ENCODE results near the gene PIP4P1. TPM values are rescaled to one million over a fixed set of nuclear protein-coding genes. Genes with fewer than 3 reads are reported as not detected.
"Not testable (repeated sequence)": the region's sequence is repeated elsewhere in the genome, so short reads cannot be mapped to it uniquely, and the experiment has no call there.

Gene PIP4P1
- total RNA-seq (2022): 27.0 and 33.8 TPM in 2 replicates
- Bru-seq, nascent RNA: percentile 84 among the genes with signal in this experiment
- percentile 68 among the genes with signal in this experiment for BruChase-seq, experiment 1, labeled RNA remaining after a 6-hour chase
- percentile 91 among the genes with signal in this experiment for BruChase-seq, experiment 2, labeled RNA remaining after a 2-hour chase
- long read RNA-seq, transcript PIP4P1-201 (7 exons, 1,961 nt): major isoform, 13 of 34 reads
- long read RNA-seq, transcript PIP4P1-202 (7 exons, 1,696 nt): minor isoform, 10 of 34 reads
- long read RNA-seq, partial matches to known transcripts: 6 of 34 reads
- long read RNA-seq, other reads (novel, unspliced or antisense): 3 of 34 reads

GRCh38 chr14:20461225-20462141, at the start of gene PIP4P1:
TSS of gene PIP4P1 (minus strand) at chr14:20461434. CDS start at chr14:20461325, 109 bp downstream.
- CTCF ChIA-PET: interaction anchor here (0.9 to 1.6 kb wide), 4 partner anchors 46 to 152 kb away, joined by 3 to 9 read pairs (median 6); partner anchors contain the start of gene PARP2
- Mint-ChIP-seq H3K27ac (ENCODE audit: unreplicated experiment) (peak within 1 kb of the TSS; percentile 100), H3K36me3 (ENCODE audit: insufficient read depth, unreplicated experiment) (peaks cover 37% of the 10 kb centered on the region), H3K4me1 (ENCODE audit: low read depth, unreplicated experiment) (peaks cover 19% of the 10 kb centered on the region), H3K27me3 (ENCODE audit: unreplicated experiment) (no peaks in the 10 kb centered on the region), H3K4me3 (ENCODE audit: low read depth, unreplicated experiment) (peak within 1 kb of the TSS; percentile 83), H3K9me3 (ENCODE audit: low read depth, unreplicated experiment) (no peaks in the 10 kb centered on the region)
- TF ChIP-seq CTCF (IDR thresholded peaks at IDR 0.05; ENCODE audit: unreplicated experiment): no peak
- intact Hi-C loops (cut with micrococcal nuclease; ENCODE audit: unreplicated experiment): loop anchor here (2.0 kb wide), 1 partner anchor 43 kb away; no protein-coding TSS in a partner anchor
- DNase-seq: peak; percentile 98
- BruUV-seq (replicated peaks): no TSS peak

GRCh38 chr14:20508367-20508766, 47.1 kb upstream of the PIP4P1 start:
- Mint-ChIP-seq H3K27me3 (ENCODE audit: unreplicated experiment) (peaks cover 31% of the 10 kb centered on the region), H3K4me3 (ENCODE audit: low read depth, unreplicated experiment) (no peak overlapping the region), H3K27ac (ENCODE audit: unreplicated experiment) (no peak overlapping the region), H3K9me3 (ENCODE audit: low read depth, unreplicated experiment) (no peaks in the 10 kb centered on the region), H3K4me1 (ENCODE audit: low read depth, unreplicated experiment) (no peaks in the 10 kb centered on the region), H3K36me3 (ENCODE audit: insufficient read depth, unreplicated experiment) (no peaks in the 10 kb centered on the region)
- BruUV-seq (replicated peaks): no TSS peak
- no peak for DNase-seq
- TF ChIP-seq CTCF (IDR thresholded peaks at IDR 0.05; ENCODE audit: unreplicated experiment): no peak
- CTCF ChIA-PET: no interaction called here
- intact Hi-C loops (cut with micrococcal nuclease; ENCODE audit: unreplicated experiment): no loop called here

GRCh38 chr14:20507537-20507936, 46.3 kb upstream of the PIP4P1 start:
- H3K27ac Mint-ChIP-seq (ENCODE audit: unreplicated experiment); intact Hi-C loops (cut with micrococcal nuclease; ENCODE audit: unreplicated experiment); H3K4me3 Mint-ChIP-seq (ENCODE audit: low read depth, unreplicated experiment); CTCF ChIA-PET; H3K36me3 Mint-ChIP-seq (ENCODE audit: insufficient read depth, unreplicated experiment); H3K4me1 Mint-ChIP-seq (ENCODE audit: low read depth, unreplicated experiment); BruUV-seq (replicated peaks); DNase-seq; H3K9me3 Mint-ChIP-seq (ENCODE audit: low read depth, unreplicated experiment): not testable (repeated sequence)
- H3K27me3 Mint-ChIP-seq (ENCODE audit: unreplicated experiment): peaks cover 23% of the 10 kb centered on the region

- H3K4me3 Mint-ChIP-seq (ENCODE audit: low read depth, unreplicated experiment); H3K27ac Mint-ChIP-seq (ENCODE audit: unreplicated experiment); BruUV-seq (replicated peaks); H3K9me3 Mint-ChIP-seq (ENCODE audit: low read depth, unreplicated experiment); DNase-seq; intact Hi-C loops (cut with micrococcal nuclease; ENCODE audit: unreplicated experiment); H3K4me1 Mint-ChIP-seq (ENCODE audit: low read depth, unreplicated experiment); CTCF ChIA-PET; H3K36me3 Mint-ChIP-seq (ENCODE audit: insufficient read depth, unreplicated experiment): not testable (repeated sequence)
- peaks cover 15% of the 10 kb centered on the region for H3K27me3 Mint-ChIP-seq (ENCODE audit: unreplicated experiment)
Measured at GRCh38 chr14:20506752-20507151, 45.5 kb upstream of the PIP4P1 start.

- DNase-seq; H3K4me1 Mint-ChIP-seq (ENCODE audit: low read depth, unreplicated experiment); H3K36me3 Mint-ChIP-seq (ENCODE audit: insufficient read depth, unreplicated experiment); CTCF ChIA-PET; H3K9me3 Mint-ChIP-seq (ENCODE audit: low read depth, unreplicated experiment); BruUV-seq (replicated peaks); intact Hi-C loops (cut with micrococcal nuclease; ENCODE audit: unreplicated experiment); H3K27ac Mint-ChIP-seq (ENCODE audit: unreplicated experiment); H3K4me3 Mint-ChIP-seq (ENCODE audit: low read depth, unreplicated experiment): not testable (repeated sequence)
- H3K27me3 Mint-ChIP-seq (ENCODE audit: unreplicated experiment): peaks cover 10% of the 10 kb centered on the region
Measured at GRCh38 chr14:20506276-20506675, 45.0 kb upstream of the PIP4P1 start.
